IMR-90 (cell line): ENCODE results near the gene NISCH.

Source experiments
- POLR2A ChIP-seq: IDR thresholded peaks from 2 replicates; pipeline ENCODE4 v1.6.1; 2012; ENCODE audit warnings: mild to moderate bottlenecking, low read depth, low read length
- RAD21 ChIP-seq: IDR thresholded peaks from 2 replicates; pipeline ENCODE4 v1.6.1; 2012; ENCODE audit warnings: low read length, improper control_type of control experiment
- SMC3 ChIP-seq: fragments of 150-350 bp; IDR thresholded peaks from 2 replicates; pipeline ENCODE4 v1.6.1; 2016; ENCODE audit warnings: low read depth, mild to moderate bottlenecking, antibody characterized with exemption, low read length, moderate library complexity
- TF ChIP-seq, protein P1 (sequence below): conservative IDR thresholded peaks from 2 replicates; pipeline ENCODE4 v1.5.1; 2012; ENCODE audit warnings: mild to moderate bottlenecking, low read depth, low read length, improper control_type of control experiment
- TF ChIP-seq, protein P2 (sequence below): fragments of 150-350 bp; IDR thresholded peaks from 2 replicates; pipeline ENCODE4 v1.6.1; 2017; ENCODE audit warnings: mild to moderate bottlenecking, antibody characterized with exemption, low read length, low read depth

DNA sequence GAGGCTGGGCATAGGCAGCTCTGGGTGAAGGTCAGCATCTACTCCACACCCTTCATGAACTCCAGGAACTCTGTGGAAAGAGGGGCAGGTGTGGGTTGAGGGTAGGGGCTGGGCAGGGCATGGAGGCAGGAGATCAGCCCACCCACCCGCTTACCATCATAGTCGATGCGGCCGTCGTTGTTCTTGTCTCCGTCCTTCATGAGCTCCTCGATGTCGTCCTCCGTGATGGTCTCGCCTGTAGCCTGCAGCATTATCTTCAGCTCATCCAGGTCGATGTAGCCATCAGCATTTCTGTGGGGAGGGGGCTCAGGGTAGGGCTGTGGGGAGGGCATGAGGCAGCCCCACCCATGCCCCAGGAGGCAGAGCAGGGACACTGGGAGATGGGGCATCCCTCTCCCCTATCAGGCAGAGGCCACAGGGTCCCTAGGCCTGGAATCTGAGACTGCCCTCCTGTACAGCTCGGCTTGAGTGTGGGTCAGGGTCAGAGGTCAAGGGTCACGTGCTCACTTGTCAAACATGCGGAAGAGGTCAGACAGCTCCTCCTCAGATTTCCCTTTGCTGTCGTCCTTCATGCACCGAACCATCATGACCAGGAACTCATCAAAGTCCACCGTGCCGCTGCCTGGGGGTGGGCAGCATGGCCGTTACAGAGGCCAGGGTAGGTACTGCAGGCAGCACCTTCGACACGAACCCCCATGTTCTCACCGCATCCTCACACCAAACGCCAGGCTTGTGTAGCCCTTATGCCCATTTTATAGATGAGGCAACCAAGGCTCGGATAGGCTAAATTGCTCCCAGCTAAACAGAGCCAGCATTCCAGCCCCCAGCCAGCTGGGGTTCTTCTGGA is 3.9 kb upstream of the NISCH start:
- no peak for TF ChIP-seq RAD21
- TF ChIP-seq POLR2A = no peak
- TF ChIP-seq, protein P1, sequence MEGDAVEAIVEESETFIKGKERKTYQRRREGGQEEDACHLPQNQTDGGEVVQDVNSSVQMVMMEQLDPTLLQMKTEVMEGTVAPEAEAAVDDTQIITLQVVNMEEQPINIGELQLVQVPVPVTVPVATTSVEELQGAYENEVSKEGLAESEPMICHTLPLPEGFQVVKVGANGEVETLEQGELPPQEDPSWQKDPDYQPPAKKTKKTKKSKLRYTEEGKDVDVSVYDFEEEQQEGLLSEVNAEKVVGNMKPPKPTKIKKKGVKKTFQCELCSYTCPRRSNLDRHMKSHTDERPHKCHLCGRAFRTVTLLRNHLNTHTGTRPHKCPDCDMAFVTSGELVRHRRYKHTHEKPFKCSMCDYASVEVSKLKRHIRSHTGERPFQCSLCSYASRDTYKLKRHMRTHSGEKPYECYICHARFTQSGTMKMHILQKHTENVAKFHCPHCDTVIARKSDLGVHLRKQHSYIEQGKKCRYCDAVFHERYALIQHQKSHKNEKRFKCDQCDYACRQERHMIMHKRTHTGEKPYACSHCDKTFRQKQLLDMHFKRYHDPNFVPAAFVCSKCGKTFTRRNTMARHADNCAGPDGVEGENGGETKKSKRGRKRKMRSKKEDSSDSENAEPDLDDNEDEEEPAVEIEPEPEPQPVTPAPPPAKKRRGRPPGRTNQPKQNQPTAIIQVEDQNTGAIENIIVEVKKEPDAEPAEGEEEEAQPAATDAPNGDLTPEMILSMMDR = 0 out of 2 replicates have a peak, but pooled peaks have one; percentile 6
- no peak for TF ChIP-seq SMC3
- TF ChIP-seq, protein P2, sequence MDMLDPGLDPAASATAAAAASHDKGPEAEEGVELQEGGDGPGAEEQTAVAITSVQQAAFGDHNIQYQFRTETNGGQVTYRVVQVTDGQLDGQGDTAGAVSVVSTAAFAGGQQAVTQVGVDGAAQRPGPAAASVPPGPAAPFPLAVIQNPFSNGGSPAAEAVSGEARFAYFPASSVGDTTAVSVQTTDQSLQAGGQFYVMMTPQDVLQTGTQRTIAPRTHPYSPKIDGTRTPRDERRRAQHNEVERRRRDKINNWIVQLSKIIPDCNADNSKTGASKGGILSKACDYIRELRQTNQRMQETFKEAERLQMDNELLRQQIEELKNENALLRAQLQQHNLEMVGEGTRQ = no peak
